ENCODE results near the gene USP2. TPM values are rescaled to one million over a fixed set of nuclear protein-coding genes. Genes with fewer than 3 reads are reported as not detected.
A peak's percentile ranks its signal among the peaks of the same experiment; 100 is the strongest.

USP2 gene
- polyA plus RNA-seq, 3 donors: 0.36 TPM; not detected in 2

DNA sequence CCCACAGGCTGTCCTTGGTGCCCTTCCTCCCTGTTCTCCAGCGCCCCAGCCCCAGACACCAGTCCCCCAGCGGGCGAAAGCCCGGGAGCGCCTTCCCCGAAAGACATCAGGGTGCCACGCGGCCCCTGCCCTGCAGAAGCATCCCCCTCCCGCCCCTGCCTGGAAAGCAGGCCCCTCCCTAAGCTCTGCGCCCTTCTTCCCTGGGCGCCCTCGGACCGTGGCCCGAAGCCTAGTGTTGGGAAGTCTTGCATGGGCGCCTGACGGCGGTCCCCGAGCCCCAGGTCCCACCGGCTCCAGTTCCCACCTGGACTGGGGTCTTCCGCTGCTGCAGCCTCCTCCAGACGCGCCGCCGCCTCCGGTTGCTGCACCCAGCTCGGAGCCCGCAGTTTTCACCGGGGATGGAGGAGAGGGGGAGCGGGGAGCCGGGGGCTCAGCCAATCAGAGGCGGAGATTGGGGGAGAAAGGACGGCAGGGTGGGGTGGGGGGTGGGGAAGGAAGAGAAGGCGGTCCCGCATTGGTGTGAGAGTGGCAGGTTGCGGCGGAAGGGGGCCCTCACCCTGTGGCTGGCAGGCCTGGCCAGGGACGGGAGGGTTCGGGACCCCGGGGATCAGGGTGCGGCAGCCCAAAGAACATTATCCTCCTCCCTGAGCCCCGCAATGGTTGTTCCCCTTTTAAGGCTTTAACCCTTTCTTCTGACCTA is 41.5 kb upstream of the USP2 start, which contains the start of gene THY1:
THY1 (minus strand) TSS at position 364 of the 700 bp plus-strand sequence. CDS start 2,267 bp downstream, outside the sequence.
- TF ChIP-seq CTCF (IDR thresholded peaks at IDR 0.05): no peak
- WGBS (ENCODE audit: insufficient coverage): under 1% methylated on average over 25 of the region's 41 CpGs
- intact Hi-C loops (cut with micrococcal nuclease): no loop called here
- no peak for DNase-seq
- Histone ChIP-seq H3K27ac (ENCODE audit: low read depth in 1 of 2, low read length in 2 of 2) (no peak within 1 kb of the TSS), H3K27me3 (ENCODE audit: control insufficient read depth in 2 of 2, insufficient read depth in 2 of 2, low read length in 2 of 2) (peaks cover 22 to 50% of the 10 kb centered on the region in 2 donors), H3K9me3 (replicated peaks in 1 of 2; ENCODE audit: control insufficient read depth in 1 of 2, insufficient read depth in 1 of 2, low read length in 2 of 2) (peaks cover 0 to 11% of the 10 kb centered on the region in 2 donors), H3K79me2 (ENCODE audit: insufficient read depth, low read length) (no peaks in the 10 kb centered on the region), H3K36me3 (replicated peaks in 1 of 2; ENCODE audit: control insufficient read depth in 1 of 2, insufficient read depth in 2 of 2, low read length in 2 of 2) (no peaks in the 10 kb centered on the region), H2AFZ (ENCODE audit: insufficient read depth, low read depth, low read length, poor library complexity, severe bottlenecking) (no peak within 1 kb of the TSS), H4K20me1 (ENCODE audit: insufficient read depth, low read length) (no peaks in the 10 kb centered on the region), H3K9ac (ENCODE audit: insufficient read depth, low read length, poor library complexity, severe bottlenecking) (no peak within 1 kb of the TSS), H3K4me3 (replicated peaks in 1 of 3; ENCODE audit: low read depth in 2 of 3, low read length in 3 of 3) (no peak within 1 kb of the TSS), H3K4me1 (ENCODE audit: control insufficient read depth in 1 of 2, insufficient read depth in 2 of 2, low read length in 2 of 2) (no peaks in the 10 kb centered on the region), H3K4me2 (replicated peaks; ENCODE audit: extremely low read depth, low read length, poor library complexity, severe bottlenecking) (no peak within 1 kb of the TSS)
- Mint-ChIP-seq H3K27me3 (ENCODE audit: low read depth in 3 of 3) (peaks cover 48 to 62% (median 53%) of the 10 kb centered on the region in 3 donors), H3K36me3 (no peaks in the 10 kb centered on the region), H3K4me1 (peaks cover 10% of the 10 kb centered on the region), H3K27ac (no peak within 1 kb of the TSS), H3K9me3 (peaks cover 0 to 10% (median 5%) of the 10 kb centered on the region in 7 donors), H3K4me3 (peak within 1 kb of the TSS in 1 of 2 donors; percentile 81)

- Histone ChIP-seq H3K79me2 (ENCODE audit: insufficient read depth, low read length) (no peaks in the 10 kb centered on the region), H3K9ac (ENCODE audit: insufficient read depth, low read length, poor library complexity, severe bottlenecking) (no peak overlapping the region), H3K36me3 (replicated peaks in 1 of 2; ENCODE audit: control insufficient read depth in 1 of 2, insufficient read depth in 2 of 2, low read length in 2 of 2) (no peaks in the 10 kb centered on the region), H3K4me2 (replicated peaks; ENCODE audit: extremely low read depth, low read length, poor library complexity, severe bottlenecking) (no peak overlapping the region), H3K9me3 (replicated peaks in 1 of 2; ENCODE audit: control insufficient read depth in 1 of 2, insufficient read depth in 1 of 2, low read length in 2 of 2) (peaks cover 0 to 11% of the 10 kb centered on the region in 2 donors), H2AFZ (ENCODE audit: insufficient read depth, low read depth, low read length, poor library complexity, severe bottlenecking) (no peak overlapping the region), H3K27ac (ENCODE audit: low read depth in 1 of 2, low read length in 2 of 2) (no peak overlapping the region), H4K20me1 (ENCODE audit: insufficient read depth, low read length) (no peaks in the 10 kb centered on the region), H3K4me1 (ENCODE audit: control insufficient read depth in 1 of 2, insufficient read depth in 2 of 2, low read length in 2 of 2) (no peaks in the 10 kb centered on the region), H3K27me3 (ENCODE audit: control insufficient read depth in 2 of 2, insufficient read depth in 2 of 2, low read length in 2 of 2) (peaks cover 22 to 50% of the 10 kb centered on the region in 2 donors), H3K4me3 (replicated peaks in 1 of 3; ENCODE audit: low read depth in 2 of 3, low read length in 3 of 3) (no peak overlapping the region)
- H3K9me3 Mint-ChIP-seq: peaks cover 0 to 8% (median 4%) of the 10 kb centered on the region in 7 donors
- DNase-seq: no peak
- peaks cover 48 to 58% (median 53%) of the 10 kb centered on the region in 3 donors for H3K27me3 Mint-ChIP-seq (ENCODE audit: low read depth in 3 of 3)
- TF ChIP-seq CTCF (IDR thresholded peaks at IDR 0.05): no peak
- H3K4me3 Mint-ChIP-seq: peak overlapping the region in 1 of 2 donors; percentile 81
- no peak overlapping the region for H3K27ac Mint-ChIP-seq
- WGBS (ENCODE audit: insufficient coverage): 1% methylated on average over 45 of the region's 49 CpGs
- intact Hi-C loops (cut with micrococcal nuclease): no loop called here
- no peaks in the 10 kb centered on the region for H3K36me3 Mint-ChIP-seq
- peaks cover 10% of the 10 kb centered on the region for H3K4me1 Mint-ChIP-seq
Observed at GRCh38 chr11:119421941-119422808, 40.7 kb upstream of the USP2 start.

Measured in CD14-positive monocyte (primary cell).